IMR-90 (cell line): ENCODE measurements around the gene SCN1B. TPM values are rescaled to one million over a fixed set of nuclear protein-coding genes. Genes with fewer than 3 reads are reported as not detected.

ENCODE experiments used
- ATAC-seq: fragments of 200-7000 bp; cut with Tn5 transposase; 2 replicates; pipeline ENCODE4 v1.9.1; 2020; ENCODE audit warnings: low read depth, mild to moderate bottlenecking, moderate library complexity
- BruUV-seq: library from RNA; stranded (reverse); fragments of 400-500 nt; replicated peaks from 2 replicates; lab custom pipeline; 2021; lab: Mats Ljungman, UMichigan
- CTCF ChIA-PET: fragments of 300-600 bp; formaldehyde crosslinking; extraction: SDS; loops from one replicate; lab custom pipeline; 2021; ENCODE audit warnings: antibody characterized with exemption; lab: Yijun Ruan, JAX
- POLR2A ChIA-PET: fragments of 300-600 bp; sonication (Branson Sonifier 250); formaldehyde crosslinking; loops from one replicate; lab custom pipeline; 2022; ENCODE audit warnings: antibody characterized with exemption; ENCODE audit not compliant: unreplicated experiment; lab: Charles Lee
- DNase-seq: peaks from one replicate; pipeline ENCODE4 v3.0.0; 2013
- H2AFZ ChIP-seq: replicated peaks from 2 replicates; pipeline ENCODE3; 2013; ENCODE audit warnings: low read length, mild to moderate bottlenecking; ENCODE audit not compliant: poor library complexity
- H2AK5ac ChIP-seq: 2 replicates; pipeline ENCODE4 v1.6.1; 2013; ENCODE audit warnings: low read depth, low read length, inconsistent platforms
- H2AK9ac ChIP-seq: replicated peaks from 2 replicates; pipeline ENCODE3; 2013; ENCODE audit warnings: mild to moderate bottlenecking, low read depth, low read length, moderate library complexity; ENCODE audit not compliant: poor library complexity
- H2BK120ac ChIP-seq: 2 replicates; pipeline ENCODE4 v1.6.1; 2013; ENCODE audit warnings: low read depth, low read length, inconsistent platforms
- H2BK15ac ChIP-seq: 3 replicates; pipeline ENCODE4 v1.6.1; 2013; ENCODE audit warnings: low read depth, low read length, inconsistent platforms
- H2BK20ac ChIP-seq: 2 replicates; pipeline ENCODE4 v1.6.1; 2013; ENCODE audit warnings: low read depth, mild to moderate bottlenecking, inconsistent platforms, low read length, moderate library complexity
- H2BK5ac ChIP-seq: 2 replicates; pipeline ENCODE4 v1.6.1; 2013; ENCODE audit warnings: mild to moderate bottlenecking, low read depth, low read length, inconsistent platforms; ENCODE audit not compliant: poor library complexity, severe bottlenecking
- H3K14ac ChIP-seq: replicated peaks from 2 replicates; pipeline ENCODE4 v1.6.1; 2013; ENCODE audit warnings: low read depth, low read length, inconsistent platforms
- H3K18ac ChIP-seq: 2 replicates; pipeline ENCODE4 v1.6.1; 2013; ENCODE audit warnings: low read depth, low read length, control low read depth
- H3K23ac ChIP-seq: 2 replicates; pipeline ENCODE4 v1.6.1; 2013; ENCODE audit warnings: low read depth, low read length, inconsistent platforms
- H3K27ac ChIP-seq: 2 replicates; pipeline ENCODE4 v1.5.1; 2013; ENCODE audit warnings: mild to moderate bottlenecking, control low read depth, low read length; ENCODE audit not compliant: insufficient read depth
- H3K27me3 ChIP-seq: 2 replicates; pipeline ENCODE4 v1.6.1; 2013; ENCODE audit warnings: low read length; ENCODE audit not compliant: control insufficient read depth, insufficient read depth
- H3K36me3 ChIP-seq: 2 replicates; pipeline ENCODE4 v1.6.1; 2013; ENCODE audit warnings: low read length, mixed read lengths; ENCODE audit not compliant: control insufficient read depth, insufficient read depth
- H3K4ac ChIP-seq: 2 replicates; pipeline ENCODE4 v1.6.1; 2013; ENCODE audit warnings: low read depth, low read length, inconsistent platforms
- H3K4me1 ChIP-seq: 2 replicates; pipeline ENCODE4 v1.6.1; 2013; ENCODE audit warnings: low read length, mixed read lengths; ENCODE audit not compliant: control insufficient read depth, insufficient read depth
- H3K4me2 ChIP-seq: 2 replicates; pipeline ENCODE4 v1.6.1; 2013; ENCODE audit warnings: low read depth, mild to moderate bottlenecking, control low read depth, low read length, moderate library complexity
- H3K4me3 ChIP-seq: 2 replicates; pipeline ENCODE4 v1.5.1; 2013; ENCODE audit warnings: low read depth, mild to moderate bottlenecking, control low read depth, low read length, moderate library complexity; ENCODE audit not compliant: insufficient read depth
- H3K56ac ChIP-seq: 2 replicates; pipeline ENCODE4 v1.6.1; 2013; ENCODE audit warnings: low read length, inconsistent platforms; ENCODE audit not compliant: insufficient read depth; ENCODE audit errors: extremely low read depth
- H3K79me1 ChIP-seq, 2 experiments: 2 replicates each; pipeline ENCODE4 v1.6.1; 2013; ENCODE audit warnings: low read length in 2 of 2, inconsistent platforms in 1 of 2, low read depth in 1 of 2
- H3K9ac ChIP-seq: 2 replicates; pipeline ENCODE4 v1.6.1; 2013; ENCODE audit warnings: low read depth, low read length, control low read depth
- H3K9me1 ChIP-seq: 2 replicates; pipeline ENCODE4 v1.6.1; 2013; ENCODE audit warnings: low read length, inconsistent platforms; ENCODE audit not compliant: insufficient read depth
- H3K9me3 ChIP-seq: 2 replicates; pipeline ENCODE4 v1.6.1; 2013; ENCODE audit warnings: low read length; ENCODE audit not compliant: control insufficient read depth, insufficient read depth
- H4K20me1 ChIP-seq: 2 replicates; pipeline ENCODE4 v1.6.1; 2013; ENCODE audit warnings: low read length, inconsistent platforms; ENCODE audit not compliant: insufficient read depth
- H4K5ac ChIP-seq: 2 replicates; pipeline ENCODE4 v1.6.1; 2013; ENCODE audit warnings: mild to moderate bottlenecking, low read depth, low read length, control low read depth
- H4K8ac ChIP-seq, 2 experiments: 2 replicates each; pipeline ENCODE4 v1.6.1; 2013; ENCODE audit warnings: low read depth in 2 of 2, low read length in 2 of 2, control low read depth in 1 of 2, inconsistent platforms in 1 of 2
- H4K91ac ChIP-seq: 2 replicates; pipeline ENCODE4 v1.6.1; 2013; ENCODE audit warnings: low read depth, low read length, inconsistent platforms; ENCODE audit not compliant: insufficient read depth
- CEBPB ChIP-seq: IDR thresholded peaks from 2 replicates; pipeline ENCODE4 v1.6.1; 2012; ENCODE audit warnings: low read depth, low read length, improper control_type of control experiment
- CHD1 ChIP-seq: IDR thresholded peaks from 2 replicates; pipeline ENCODE4 v1.6.1; 2012; ENCODE audit warnings: low read depth, low read length, improper control_type of control experiment
- FOS ChIP-seq: fragments of 150-350 bp; IDR thresholded peaks from 2 replicates; pipeline ENCODE4 v1.6.1; 2016; ENCODE audit warnings: low read depth, low read length
- MAFK ChIP-seq: IDR thresholded peaks from 2 replicates; pipeline ENCODE4 v1.6.1; 2012; ENCODE audit warnings: low read depth, low read length, improper control_type of control experiment
- MAZ ChIP-seq: IDR thresholded peaks from 2 replicates; pipeline ENCODE4 v1.6.1; 2012; ENCODE audit warnings: low read depth, mild to moderate bottlenecking, low read length, improper control_type of control experiment, moderate library complexity, borderline replicate concordance
- NFE2L2 ChIP-seq: fragments of 150-350 bp; IDR thresholded peaks from 2 replicates; pipeline ENCODE4 v1.6.1; 2016; ENCODE audit warnings: low read depth, mild to moderate bottlenecking, low read length
- POLR2A ChIP-seq: IDR thresholded peaks from 2 replicates; pipeline ENCODE4 v1.6.1; 2012; ENCODE audit warnings: mild to moderate bottlenecking, low read depth, low read length
- RAD21 ChIP-seq: IDR thresholded peaks from 2 replicates; pipeline ENCODE4 v1.6.1; 2012; ENCODE audit warnings: low read length, improper control_type of control experiment
- RCOR1 ChIP-seq: IDR thresholded peaks from 2 replicates; pipeline ENCODE4 v1.6.1; 2012; ENCODE audit warnings: mild to moderate bottlenecking, low read length, improper control_type of control experiment; ENCODE audit not compliant: insufficient replicate concordance
- SMC3 ChIP-seq: fragments of 150-350 bp; IDR thresholded peaks from 2 replicates; pipeline ENCODE4 v1.6.1; 2016; ENCODE audit warnings: low read depth, mild to moderate bottlenecking, antibody characterized with exemption, low read length, moderate library complexity
- WGBS, 2 experiments: methylation state at CpG; one replicate each; pipeline versions ENCODE4 v1.1.5 to v1.1.7; 2013; ENCODE audit warnings: missing lambda C conversion rate in 2 of 2; ENCODE audit not compliant: insufficient read length in 1 of 2; ENCODE audit errors: extremely low coverage in 2 of 2; 5-methylcytosine and 5-hydroxymethylcytosine counted together
- dilution Hi-C: fragments of 300-500 bp; cut with HindIII; formaldehyde crosslinking; loops from one replicate; pipeline ENCODE4 v1.14.3; 2018; ENCODE audit warnings: low sequenced_read_pairs; ENCODE audit not compliant: unreplicated experiment
- in situ Hi-C: fragments of 300-500 bp; cut with MboI; formaldehyde crosslinking; loops from 3 replicates; pipeline ENCODE4 v1.14.3; 2019; ENCODE audit warnings: low sequenced_read_pairs, inconsistent platforms, mixed read lengths
- intact Hi-C: fragments of 100-400 bp; cut with micrococcal nuclease; formaldehyde crosslinking; loops from 2 replicates; pipeline ENCODE4 v1.10.0; 2022
- polyA plus RNA-seq, 3 experiments: library from polyadenylated mRNA; depleted of rRNA; stranded (reverse); fragments of >200 nt; gene quantifications; 2 replicates each; pipeline ENCODE4 v1.2.3, GENCODE V29; 2012; ENCODE audit warnings: low replicate concordance in 1 of 3
- total RNA-seq: library from RNA; depleted of rRNA; stranded (reverse); fragments of >200 nt; gene quantifications from 2 replicates; pipeline ENCODE4 v1.2.3, GENCODE V29; 2012
- TF ChIP-seq, protein P1 (sequence below): conservative IDR thresholded peaks from 2 replicates; pipeline ENCODE4 v1.5.1; 2012; ENCODE audit warnings: mild to moderate bottlenecking, low read depth, low read length, improper control_type of control experiment
- TF ChIP-seq, protein P2 (sequence below): fragments of 150-350 bp; IDR thresholded peaks from 2 replicates; pipeline ENCODE4 v1.6.1; 2016; ENCODE audit warnings: low read depth, mild to moderate bottlenecking, low read length, moderate library complexity, borderline replicate concordance

The SCN1B gene
- total and polyA plus RNA-seq, 2 of the 4 experiments (the other 2 are of a cell fraction), result 2.0 to 9.6 TPM

DNA sequence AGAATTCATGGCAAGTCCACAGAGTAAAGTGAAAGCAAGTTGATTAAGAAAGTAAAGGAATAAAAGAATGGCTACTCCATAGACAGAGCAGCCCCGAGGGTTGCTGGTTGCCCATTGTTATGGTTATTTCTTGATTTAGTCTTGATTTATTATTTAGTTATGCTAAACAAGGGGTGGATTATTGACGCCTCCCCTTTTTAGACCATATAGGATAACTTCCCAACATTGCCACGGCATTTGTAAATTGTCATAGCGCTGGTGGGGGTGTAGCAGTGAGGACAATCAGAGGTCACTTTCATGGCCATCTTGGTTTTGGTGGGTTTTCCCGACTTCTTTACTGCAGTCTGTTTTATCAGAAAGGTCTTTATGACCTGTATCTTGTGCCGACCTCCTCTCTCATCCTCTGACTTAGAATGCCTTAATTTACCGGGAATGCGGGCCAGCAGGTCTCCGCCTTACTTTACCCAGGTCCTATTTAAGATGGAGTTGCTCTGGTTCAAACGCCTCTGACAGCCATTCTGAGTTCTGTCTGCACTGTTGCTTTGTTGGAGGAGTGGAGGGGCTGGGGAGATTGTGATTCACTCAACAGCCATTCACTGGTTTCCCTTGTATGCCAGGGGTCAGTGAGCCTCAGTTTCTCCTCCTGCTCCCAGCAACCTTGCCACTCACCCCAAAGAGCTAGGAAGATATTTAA, 38.8 kb downstream of the SCN1B start:
- Histone ChIP-seq H4K20me1 (no peaks in the 10 kb centered on the region), H2BK120ac (no peak overlapping the region), H3K9ac (no peak overlapping the region), H3K14ac (no peak overlapping the region), H3K79me1 (no peaks in the 10 kb centered on the region), H4K8ac (no peak overlapping the region), H3K9me1 (no peaks in the 10 kb centered on the region), H2AK9ac (no peak overlapping the region), H2BK15ac (no peak overlapping the region), H3K36me3 (no peaks in the 10 kb centered on the region), H3K23ac (no peak overlapping the region), H3K4me3 (no peak overlapping the region), H3K18ac (no peak overlapping the region), H3K56ac (no peak overlapping the region), H2BK5ac (no peak overlapping the region), H4K5ac (no peak overlapping the region), H3K4ac (no peak overlapping the region), H3K4me2 (no peak overlapping the region; the same call in 1 of the 2 replicates), H3K27ac (no peak overlapping the region), H4K91ac (no peak overlapping the region), H3K27me3 (no peaks in the 10 kb centered on the region; the same call in 1 of the 2 replicates), H2AK5ac (no peak overlapping the region), H3K4me1 (peaks cover 4% of the 10 kb centered on the region), H3K9me3 (peaks cover 7% of the 10 kb centered on the region), H2AFZ (no peak overlapping the region), H2BK20ac (no peak overlapping the region)
- in situ Hi-C loops, result loop anchor here (5.0 kb wide), 1 partner anchor 68 kb away; the partner anchor contains the start of genes FXYD1 and LGI4
- no peak for TF ChIP-seq NFE2L2
- no peak for TF ChIP-seq RAD21
- no peak for TF ChIP-seq CEBPB
- no peak for TF ChIP-seq SMC3
- no peak for TF ChIP-seq FOS
- no peak for TF ChIP-seq RCOR1
- TF ChIP-seq, protein P1, sequence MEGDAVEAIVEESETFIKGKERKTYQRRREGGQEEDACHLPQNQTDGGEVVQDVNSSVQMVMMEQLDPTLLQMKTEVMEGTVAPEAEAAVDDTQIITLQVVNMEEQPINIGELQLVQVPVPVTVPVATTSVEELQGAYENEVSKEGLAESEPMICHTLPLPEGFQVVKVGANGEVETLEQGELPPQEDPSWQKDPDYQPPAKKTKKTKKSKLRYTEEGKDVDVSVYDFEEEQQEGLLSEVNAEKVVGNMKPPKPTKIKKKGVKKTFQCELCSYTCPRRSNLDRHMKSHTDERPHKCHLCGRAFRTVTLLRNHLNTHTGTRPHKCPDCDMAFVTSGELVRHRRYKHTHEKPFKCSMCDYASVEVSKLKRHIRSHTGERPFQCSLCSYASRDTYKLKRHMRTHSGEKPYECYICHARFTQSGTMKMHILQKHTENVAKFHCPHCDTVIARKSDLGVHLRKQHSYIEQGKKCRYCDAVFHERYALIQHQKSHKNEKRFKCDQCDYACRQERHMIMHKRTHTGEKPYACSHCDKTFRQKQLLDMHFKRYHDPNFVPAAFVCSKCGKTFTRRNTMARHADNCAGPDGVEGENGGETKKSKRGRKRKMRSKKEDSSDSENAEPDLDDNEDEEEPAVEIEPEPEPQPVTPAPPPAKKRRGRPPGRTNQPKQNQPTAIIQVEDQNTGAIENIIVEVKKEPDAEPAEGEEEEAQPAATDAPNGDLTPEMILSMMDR, result no peak
- no peak for TF ChIP-seq MAFK
- no peak for TF ChIP-seq MAZ
- TF ChIP-seq, protein P2, sequence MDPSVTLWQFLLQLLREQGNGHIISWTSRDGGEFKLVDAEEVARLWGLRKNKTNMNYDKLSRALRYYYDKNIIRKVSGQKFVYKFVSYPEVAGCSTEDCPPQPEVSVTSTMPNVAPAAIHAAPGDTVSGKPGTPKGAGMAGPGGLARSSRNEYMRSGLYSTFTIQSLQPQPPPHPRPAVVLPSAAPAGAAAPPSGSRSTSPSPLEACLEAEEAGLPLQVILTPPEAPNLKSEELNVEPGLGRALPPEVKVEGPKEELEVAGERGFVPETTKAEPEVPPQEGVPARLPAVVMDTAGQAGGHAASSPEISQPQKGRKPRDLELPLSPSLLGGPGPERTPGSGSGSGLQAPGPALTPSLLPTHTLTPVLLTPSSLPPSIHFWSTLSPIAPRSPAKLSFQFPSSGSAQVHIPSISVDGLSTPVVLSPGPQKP, result no peak
- TF ChIP-seq CHD1, result no peak
- no peak for TF ChIP-seq POLR2A
- intact Hi-C loops, result no loop called here
- ATAC-seq, result no peak
- DNase-seq, result no peak
- ChIA-PET CTCF (no interaction called here), POLR2A (no interaction called here)
- no TSS peak for BruUV-seq
- dilution Hi-C loops, result no loop called here
- no CpG with 5 or more reads among the region's 10 CpGs for WGBS, 2 experiments
